Coronary artery (tissue), 2 donors: Measurements from ENCODE around the gene LZTS3.

Source experiments
- DNase-seq: peaks from one replicate; pipeline ENCODE4 v3.0.0-alpha.2; 2017; ENCODE audit warnings: low spot score
- H3K27ac ChIP-seq, 2 donors: fragments of 200-600 bp; sonication (generic); one replicate each; pipeline ENCODE4 v1.5.1; 2016 to 2019
- H3K4me3 ChIP-seq: fragments of 200-600 bp; sonication (generic); 2 replicates; pipeline ENCODE4 v1.5.1; 2016; ENCODE audit warnings: mild to moderate bottlenecking, moderate library complexity
- TF ChIP-seq, protein P1 (sequence below): fragments of 200-600 bp; sonication (generic); IDR thresholded peaks from one replicate; pipeline ENCODE4 v1.5.1; 2019; ENCODE audit warnings: antibody characterized with exemption

LZTS3 gene

GRCh38 chr20:3165473-3166337 is 7.6 kb downstream of the LZTS3 start:
- TF ChIP-seq, protein P1, sequence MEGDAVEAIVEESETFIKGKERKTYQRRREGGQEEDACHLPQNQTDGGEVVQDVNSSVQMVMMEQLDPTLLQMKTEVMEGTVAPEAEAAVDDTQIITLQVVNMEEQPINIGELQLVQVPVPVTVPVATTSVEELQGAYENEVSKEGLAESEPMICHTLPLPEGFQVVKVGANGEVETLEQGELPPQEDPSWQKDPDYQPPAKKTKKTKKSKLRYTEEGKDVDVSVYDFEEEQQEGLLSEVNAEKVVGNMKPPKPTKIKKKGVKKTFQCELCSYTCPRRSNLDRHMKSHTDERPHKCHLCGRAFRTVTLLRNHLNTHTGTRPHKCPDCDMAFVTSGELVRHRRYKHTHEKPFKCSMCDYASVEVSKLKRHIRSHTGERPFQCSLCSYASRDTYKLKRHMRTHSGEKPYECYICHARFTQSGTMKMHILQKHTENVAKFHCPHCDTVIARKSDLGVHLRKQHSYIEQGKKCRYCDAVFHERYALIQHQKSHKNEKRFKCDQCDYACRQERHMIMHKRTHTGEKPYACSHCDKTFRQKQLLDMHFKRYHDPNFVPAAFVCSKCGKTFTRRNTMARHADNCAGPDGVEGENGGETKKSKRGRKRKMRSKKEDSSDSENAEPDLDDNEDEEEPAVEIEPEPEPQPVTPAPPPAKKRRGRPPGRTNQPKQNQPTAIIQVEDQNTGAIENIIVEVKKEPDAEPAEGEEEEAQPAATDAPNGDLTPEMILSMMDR: no peak
- Histone ChIP-seq H3K4me3 (no peak overlapping the region), H3K27ac (no peak overlapping the region)
- DNase-seq: no peak

DNA sequence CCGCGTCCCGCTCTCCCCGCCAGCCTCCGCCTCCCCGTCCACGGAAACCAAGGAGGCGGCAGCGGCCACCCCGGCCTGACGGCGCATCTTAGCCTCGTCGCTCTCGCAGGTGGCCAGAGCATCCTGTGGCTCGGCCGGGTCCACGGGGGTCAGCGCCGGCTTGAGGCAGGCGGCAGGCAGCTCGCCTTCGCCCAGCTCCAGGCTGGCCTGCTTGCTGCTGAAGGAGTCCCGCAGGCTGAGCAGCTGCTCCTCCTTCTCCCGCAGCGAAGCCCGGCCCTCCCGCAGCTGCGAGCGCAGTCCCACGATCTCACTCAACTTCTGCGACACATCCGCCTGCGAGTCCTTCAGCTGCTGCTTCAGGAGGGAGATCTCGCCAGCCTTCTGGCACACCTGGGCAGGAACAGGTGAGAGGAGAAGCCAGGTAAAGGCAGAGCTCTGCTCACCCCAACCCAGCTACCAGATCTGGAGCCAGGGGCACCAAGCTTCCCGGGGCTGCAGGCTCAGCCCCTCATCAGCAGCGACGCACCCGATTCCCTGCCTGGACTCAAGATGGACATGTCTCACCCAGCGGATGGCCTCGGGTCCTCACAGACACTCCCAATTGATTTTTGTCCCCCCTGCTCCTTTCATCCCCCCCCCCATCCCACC is 8.5 kb downstream of the LZTS3 start:
- TF ChIP-seq, protein P1: no peak
- Histone ChIP-seq H3K4me3 (no peak overlapping the region), H3K27ac (no peak overlapping the region)
- no peak for DNase-seq

GRCh38 chr20:3164043-3164762 is 9.1 kb downstream of the LZTS3 start:
- no peak overlapping the region for H3K27ac ChIP-seq
- H3K4me3 ChIP-seq: no peak overlapping the region
- no peak for DNase-seq
- TF ChIP-seq, protein P1: no peak

DNA sequence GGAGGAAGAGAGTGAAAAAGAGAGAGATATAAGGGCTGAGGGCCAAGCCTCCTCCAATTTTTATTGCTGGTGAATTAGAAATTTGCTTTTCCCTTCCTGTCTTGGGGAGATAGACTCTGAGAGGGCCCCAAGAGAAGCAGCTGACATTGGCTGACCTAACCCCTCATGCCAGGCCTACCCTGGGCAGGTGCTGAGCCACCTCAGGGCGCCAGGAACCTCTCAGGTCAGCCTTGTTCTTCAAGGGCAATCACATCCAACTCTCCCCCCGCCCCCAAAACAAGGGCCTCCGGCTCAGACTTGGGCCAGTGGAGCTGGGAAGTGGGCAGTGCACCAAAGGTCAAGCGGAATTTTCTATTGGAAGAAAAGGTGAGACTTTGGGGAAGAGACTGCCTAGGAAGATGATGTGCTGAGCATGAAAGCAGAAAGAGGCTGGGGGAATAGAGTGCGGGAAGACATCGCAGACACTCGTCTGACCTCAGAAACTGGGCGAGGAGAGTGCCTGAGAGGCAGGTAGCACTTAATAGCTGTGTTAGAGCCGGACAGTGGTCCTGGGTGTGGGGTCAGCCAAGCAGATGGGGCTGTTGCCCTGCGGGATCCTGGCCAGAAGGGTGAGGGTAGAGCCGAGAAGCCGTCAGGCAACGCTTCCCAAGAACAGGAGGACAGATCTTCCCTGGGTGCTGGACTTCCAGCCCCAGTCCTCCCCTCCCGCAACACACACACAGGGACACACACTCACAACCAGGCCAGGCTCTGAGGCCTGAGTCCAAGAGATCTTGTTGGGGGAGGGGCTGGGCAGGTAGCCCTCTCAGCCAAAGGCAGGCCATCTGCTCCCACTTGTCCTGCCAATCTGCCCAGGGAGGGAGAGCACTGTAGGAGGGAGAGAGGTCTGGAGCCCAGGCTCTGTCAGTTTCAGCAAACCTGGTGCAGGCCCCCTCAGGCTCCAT is 10.0 kb downstream of the LZTS3 start:
- TF ChIP-seq, protein P1: no peak
- Histone ChIP-seq H3K4me3 (no peak overlapping the region), H3K27ac (no peak overlapping the region)
- no peak for DNase-seq

GRCh38 chr20:3162080-3162611 is 11.2 kb downstream of the LZTS3 start:
- TF ChIP-seq, protein P1: no peak
- DNase-seq: no peak
- Histone ChIP-seq H3K27ac (no peak overlapping the region), H3K4me3 (no peak overlapping the region)

GRCh38 chr20:3161316-3162079 is 11.9 kb downstream of the LZTS3 start:
- DNase-seq: no peak
- TF ChIP-seq, protein P1: no peak
- no peak overlapping the region for H3K27ac ChIP-seq
- H3K4me3 ChIP-seq: no peak overlapping the region
